ENCODE results near the gene PHOSPHO1.

PHOSPHO1 gene

DNA sequence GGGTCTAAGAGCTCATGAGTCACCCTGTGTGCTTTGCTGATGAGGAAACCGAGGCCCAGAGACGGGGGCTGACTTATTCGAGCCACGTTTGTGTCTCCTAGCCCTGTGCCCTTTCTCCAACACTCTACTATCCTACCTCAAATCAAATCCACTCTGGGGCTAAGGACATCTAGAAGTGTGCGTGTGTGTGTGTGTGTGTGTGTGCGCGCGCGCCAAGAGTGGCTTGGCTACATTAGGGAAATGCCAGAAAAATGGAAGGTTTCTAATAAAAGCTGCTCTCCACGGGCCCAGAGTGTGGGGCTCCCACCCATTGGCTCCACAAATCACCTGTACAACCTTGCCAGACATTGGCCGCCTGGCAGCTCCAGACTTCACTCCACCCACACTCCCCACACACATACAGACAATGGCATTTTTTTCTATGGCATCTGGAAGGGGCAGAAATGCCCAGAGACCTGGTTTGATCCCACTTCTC is 30.3 kb upstream of the PHOSPHO1 start:
- TF ChIP-seq, protein P1, sequence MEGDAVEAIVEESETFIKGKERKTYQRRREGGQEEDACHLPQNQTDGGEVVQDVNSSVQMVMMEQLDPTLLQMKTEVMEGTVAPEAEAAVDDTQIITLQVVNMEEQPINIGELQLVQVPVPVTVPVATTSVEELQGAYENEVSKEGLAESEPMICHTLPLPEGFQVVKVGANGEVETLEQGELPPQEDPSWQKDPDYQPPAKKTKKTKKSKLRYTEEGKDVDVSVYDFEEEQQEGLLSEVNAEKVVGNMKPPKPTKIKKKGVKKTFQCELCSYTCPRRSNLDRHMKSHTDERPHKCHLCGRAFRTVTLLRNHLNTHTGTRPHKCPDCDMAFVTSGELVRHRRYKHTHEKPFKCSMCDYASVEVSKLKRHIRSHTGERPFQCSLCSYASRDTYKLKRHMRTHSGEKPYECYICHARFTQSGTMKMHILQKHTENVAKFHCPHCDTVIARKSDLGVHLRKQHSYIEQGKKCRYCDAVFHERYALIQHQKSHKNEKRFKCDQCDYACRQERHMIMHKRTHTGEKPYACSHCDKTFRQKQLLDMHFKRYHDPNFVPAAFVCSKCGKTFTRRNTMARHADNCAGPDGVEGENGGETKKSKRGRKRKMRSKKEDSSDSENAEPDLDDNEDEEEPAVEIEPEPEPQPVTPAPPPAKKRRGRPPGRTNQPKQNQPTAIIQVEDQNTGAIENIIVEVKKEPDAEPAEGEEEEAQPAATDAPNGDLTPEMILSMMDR (IDR thresholded peaks at IDR 0.05), result no peak

DNA sequence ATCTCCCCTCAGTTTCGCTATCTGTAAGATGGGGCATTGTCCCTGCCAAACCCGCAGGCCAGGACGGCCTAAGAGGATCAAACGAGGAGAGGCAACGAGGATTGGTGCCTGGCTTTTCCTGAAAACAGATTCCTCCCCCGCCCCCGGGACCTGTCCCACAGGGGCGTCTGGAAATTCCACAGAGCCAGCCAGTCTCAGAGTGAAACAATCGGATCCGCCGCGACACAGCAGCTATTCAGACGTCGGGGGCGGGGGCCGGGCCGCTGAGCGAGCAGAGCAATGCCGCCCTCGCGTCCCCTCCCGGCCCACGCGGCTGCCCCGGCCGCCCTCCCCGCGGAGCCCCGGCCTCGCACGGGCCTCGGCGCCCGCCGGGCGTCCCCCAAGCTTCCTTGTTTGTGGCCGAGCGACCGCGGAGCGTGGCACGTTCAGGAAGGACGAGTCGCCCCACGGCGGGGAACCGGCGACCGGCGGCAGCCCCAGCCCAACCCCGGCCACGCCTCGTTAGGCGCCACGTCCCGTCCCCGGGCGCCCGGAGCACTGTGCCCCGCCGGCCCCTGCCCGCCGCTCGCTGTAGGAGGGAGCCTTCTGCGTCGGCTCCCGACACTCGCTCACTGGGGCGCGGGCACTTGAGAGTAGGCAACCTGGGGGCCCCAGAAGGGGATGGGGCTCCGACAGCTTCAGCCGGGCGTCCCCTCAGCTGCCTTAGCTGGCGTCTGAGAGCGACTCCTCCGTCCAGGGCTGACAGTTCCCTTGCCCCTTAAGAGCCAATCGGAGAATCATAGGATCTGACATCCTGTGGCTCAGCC is 29.6 kb upstream of the PHOSPHO1 start:
- TF ChIP-seq, protein P1 (IDR thresholded peaks at IDR 0.05), result no peak

DNA sequence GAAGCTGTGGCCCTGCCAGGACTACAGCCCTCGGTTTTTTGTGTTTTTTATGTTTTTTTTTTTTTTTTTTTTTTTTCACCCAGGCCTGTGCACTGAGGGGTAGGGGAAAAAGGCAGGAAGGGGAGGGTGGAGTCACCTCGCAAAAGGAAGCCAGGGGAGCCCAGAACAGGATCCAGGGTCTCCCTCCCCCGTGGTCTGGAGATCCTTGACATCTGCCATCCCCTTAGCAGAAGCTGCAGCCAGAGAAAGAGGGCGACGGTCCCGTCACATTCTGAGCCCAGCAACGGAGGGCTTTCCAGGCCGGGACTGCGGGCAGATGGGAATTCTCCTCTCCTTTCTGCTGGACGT is 29.1 kb upstream of the PHOSPHO1 start:
- TF ChIP-seq, protein P1 (IDR thresholded peaks at IDR 0.05), result no peak

DNA sequence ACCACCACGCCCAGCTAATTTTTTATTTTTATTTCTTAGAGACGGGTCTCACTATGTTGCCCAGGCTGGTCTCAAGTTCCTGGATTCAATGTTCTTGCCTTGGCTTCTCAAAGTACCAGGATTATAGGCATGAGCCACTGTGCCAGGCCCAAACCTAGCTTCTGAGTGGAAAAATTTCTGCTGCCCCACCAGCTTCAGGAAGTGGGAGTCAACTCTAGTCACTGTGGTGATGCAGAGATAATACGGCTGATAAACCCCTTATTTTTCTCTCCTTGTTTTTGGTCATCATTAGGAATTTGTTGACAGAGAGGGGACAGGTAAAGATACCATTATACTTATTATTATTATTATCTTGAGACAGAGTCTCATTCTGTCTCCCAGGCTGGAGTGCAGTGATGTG is 27.8 kb upstream of the PHOSPHO1 start:
- TF ChIP-seq, protein P1 (IDR thresholded peaks at IDR 0.05), result no peak

DNA sequence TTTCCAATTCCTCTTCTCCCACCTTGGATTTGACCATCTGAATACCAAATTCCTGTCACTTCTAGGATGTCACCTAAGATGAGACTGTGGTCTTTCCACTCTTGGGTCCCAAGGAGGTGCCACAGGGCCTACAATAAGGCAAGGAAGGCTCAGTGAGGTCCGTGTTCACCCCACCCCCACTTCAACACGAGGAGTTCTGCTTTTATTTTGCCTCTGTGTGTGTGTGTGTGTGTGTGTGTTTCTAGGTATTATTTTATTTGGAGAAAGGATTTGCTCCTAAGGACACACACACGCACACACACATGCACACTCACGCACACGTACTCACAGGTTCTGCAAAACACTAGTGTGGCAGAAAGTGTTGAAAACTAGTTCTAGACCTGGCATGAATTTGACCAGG is 24.5 kb upstream of the PHOSPHO1 start:
- TF ChIP-seq, protein P1 (IDR thresholded peaks at IDR 0.05), result no peak

DNA sequence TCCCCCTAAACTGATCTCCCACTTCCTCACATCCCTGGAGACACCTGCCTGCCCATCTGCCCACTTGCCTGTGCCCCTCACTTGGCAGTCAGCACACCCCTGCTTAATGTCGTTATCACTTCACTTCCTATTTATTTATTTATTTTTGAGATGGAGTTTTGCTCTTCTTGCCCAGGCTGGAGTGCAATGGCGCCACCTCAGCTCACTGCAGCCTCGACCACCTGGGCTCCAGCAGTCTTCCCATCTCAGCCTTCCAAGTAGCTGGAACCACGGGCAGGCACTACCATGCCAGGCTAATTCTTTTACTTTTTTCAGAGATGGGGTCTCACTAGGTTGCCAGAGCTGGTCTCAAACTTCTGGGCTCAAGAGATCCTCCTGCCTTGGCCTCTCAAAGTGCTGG is 23.5 kb upstream of the PHOSPHO1 start:
- TF ChIP-seq, protein P1 (IDR thresholded peaks at IDR 0.05), result no peak

DNA sequence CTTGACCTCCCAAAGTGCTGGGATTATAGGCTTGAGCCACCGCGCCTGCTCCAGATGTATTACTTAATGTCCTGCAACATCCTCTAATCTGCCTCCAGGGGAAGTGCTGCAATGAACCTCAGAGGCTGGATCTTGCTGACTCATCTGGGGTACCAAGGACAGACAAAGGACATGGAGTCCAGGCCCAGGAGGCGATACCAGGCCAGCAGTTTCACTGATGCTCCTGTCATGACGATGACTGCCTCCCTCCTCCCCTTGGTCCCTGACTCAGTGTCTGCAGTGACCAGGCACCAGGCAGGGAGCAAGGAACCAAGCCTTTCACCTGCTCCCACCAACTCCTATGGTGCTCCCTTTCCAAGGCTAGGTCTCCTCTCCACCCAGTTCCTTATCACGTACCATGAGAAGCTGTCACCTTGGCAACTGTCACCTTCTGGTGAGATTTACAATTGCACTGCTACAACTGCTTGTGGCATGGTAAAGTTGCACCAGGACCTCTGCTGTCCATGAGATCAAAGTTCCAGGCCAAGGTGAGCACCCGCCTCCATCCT is 21.6 kb upstream of the PHOSPHO1 start:
- TF ChIP-seq, protein P1 (IDR thresholded peaks at IDR 0.05), result no peak

Data from LNCAP (cell line).